GM12878 (cell line): Measurements from ENCODE around the gene SCARF1. TPM values are rescaled to one million over a fixed set of nuclear protein-coding genes. Genes with fewer than 3 reads are reported as not detected.

Experiments used
- ATAC-seq: fragments of 200-7000 bp; cut with Tn5 transposase; 3 replicates; pipeline ENCODE4 v1.9.1; 2020; ENCODE audit warnings: mild to moderate bottlenecking, moderate library complexity
- BruUV-seq: library from RNA; stranded (reverse); fragments of 400-500 nt; replicated peaks from 2 replicates; lab custom pipeline; 2021; lab: Mats Ljungman, UMichigan
- CTCF ChIA-PET: fragments of 300-600 bp; sonication (Branson Sonifier 250); formaldehyde crosslinking; extraction: SDS; loops from one replicate; lab custom pipeline; 2021; ENCODE audit warnings: inconsistent platforms; lab: Yijun Ruan, JAX
- POLR2A ChIA-PET: fragments of 350-600 bp; formaldehyde crosslinking; extraction: SDS; loops from one replicate; lab custom pipeline; 2021; ENCODE audit warnings: inconsistent platforms; lab: Charles Lee
- RAD21 ChIA-PET: fragments of 300-600 bp; sonication (Branson Sonifier 250); formaldehyde crosslinking; loops from one replicate; lab custom pipeline; 2023; ENCODE audit warnings: antibody characterized with exemption; ENCODE audit not compliant: unreplicated experiment; lab: Charles Lee
- SMC1A ChIA-PET: fragments of 300-600 bp; sonication (Branson Sonifier 250); formaldehyde crosslinking; loops from one replicate; lab custom pipeline; 2023; ENCODE audit not compliant: unreplicated experiment, uncharacterized antibody; lab: Charles Lee
- DNase-seq: peaks from one replicate; pipeline ENCODE4 v3.0.0-alpha.2; 2011; ENCODE audit warnings: low read depth, low spot score
- FAIRE-seq: peaks from 3 replicates; lab custom pipeline; 2011; peaks lifted over from hg19 to GRCh38; lab: Jason Lieb, UNC
- H2AFZ ChIP-seq: 2 replicates; pipeline ENCODE4 v1.6.0; 2011; ENCODE audit warnings: low read depth, low read length, control low read depth; ENCODE audit not compliant: control insufficient read depth
- H3K27ac ChIP-seq: 2 replicates; pipeline ENCODE4 v1.5.1; 2011; ENCODE audit warnings: control low read depth; ENCODE audit not compliant: control insufficient read depth, insufficient read depth
- H3K27me3 ChIP-seq, 2 experiments: replicated peaks in 1 of 2; 2 replicates each; pipeline versions ENCODE4 v1.6.0 to v1.6.1; 2011; ENCODE audit warnings: low read length in 1 of 2; ENCODE audit not compliant: control insufficient read depth in 2 of 2, insufficient read depth in 2 of 2
- H3K36me3 ChIP-seq, 2 experiments: 2 replicates each; pipeline ENCODE4 v1.5.1; 2011; ENCODE audit warnings: low read length in 1 of 2; ENCODE audit not compliant: control insufficient read depth in 2 of 2, insufficient read depth in 2 of 2
- H3K4me1 ChIP-seq: 2 replicates; pipeline ENCODE4 v1.6.1; 2011; ENCODE audit warnings: mild to moderate bottlenecking, low read length, moderate library complexity, mixed read lengths; ENCODE audit not compliant: control insufficient read depth, insufficient read depth
- H3K4me2 ChIP-seq: 2 replicates; pipeline ENCODE4 v1.6.0; 2011; ENCODE audit warnings: control low read depth; ENCODE audit not compliant: control insufficient read depth, insufficient read depth
- H3K4me3 ChIP-seq: fragments of 200-600 bp; sonication (generic); 2 replicates; pipeline ENCODE4 v1.5.1; 2016
- H3K79me2 ChIP-seq: 2 replicates; pipeline ENCODE4 v1.6.0; 2011; ENCODE audit warnings: low read length; ENCODE audit not compliant: control insufficient read depth, insufficient read depth
- H3K9ac ChIP-seq: 2 replicates; pipeline ENCODE4 v1.8.0; 2011; ENCODE audit warnings: low read length, control low read depth, mixed read lengths; ENCODE audit not compliant: control insufficient read depth, insufficient read depth
- H3K9me3 ChIP-seq: replicated peaks from 3 replicates; pipeline ENCODE4 v1.5.1; 2011; ENCODE audit warnings: mild to moderate bottlenecking, low read length; ENCODE audit not compliant: control insufficient read depth, insufficient read depth
- H4K20me1 ChIP-seq: 2 replicates; pipeline ENCODE4 v1.6.0; 2011; ENCODE audit not compliant: control insufficient read depth, insufficient read depth
- KLF5 ChIP-seq: fragments of 450-650 bp; IDR thresholded peaks from 2 replicates; pipeline ENCODE4 v1.6.1; 2014; ENCODE audit warnings: mild to moderate bottlenecking; ENCODE audit not compliant: partially characterized antibody
- MYC ChIP-seq: IDR thresholded peaks from 2 replicates; pipeline ENCODE4 v1.6.1; 2011; ENCODE audit warnings: mild to moderate bottlenecking, low read length, moderate library complexity, inconsistent platforms; ENCODE audit not compliant: insufficient read depth, insufficient replicate concordance, insufficient read length, severe bottlenecking
- NBN ChIP-seq: fragments of 450-650 bp; IDR thresholded peaks from 2 replicates; pipeline ENCODE4 v1.6.1; 2016
- RAD21 ChIP-seq: IDR thresholded peaks from 2 replicates; pipeline ENCODE4 v1.6.1; 2011; ENCODE audit warnings: mild to moderate bottlenecking, low read depth, low read length, moderate library complexity; ENCODE audit not compliant: insufficient read depth
- WGBS: methylation state at CpG from one replicate; pipeline ENCODE4 v1.1.6; 2016; ENCODE audit warnings: low lambda C conversion rate; ENCODE audit not compliant: insufficient replicate concordance, insufficient coverage; ENCODE audit errors: missing lambda C conversion rate; 5-methylcytosine and 5-hydroxymethylcytosine counted together
- in situ Hi-C: fragments of 300-500 bp; cut with MboI; formaldehyde crosslinking; loops from 9 replicates; pipeline ENCODE4 v1.14.3; 2018; ENCODE audit warnings: mixed read lengths
- intact Hi-C: fragments of 100-400 bp; cut with micrococcal nuclease; formaldehyde crosslinking; loops from one replicate; pipeline ENCODE4 v1.14.2; 2022; ENCODE audit not compliant: unreplicated experiment
- polyA plus RNA-seq, 11 experiments: library from polyadenylated mRNA; depleted of rRNA in 4 of 11; unstranded in 6 of 11; stranded (reverse) in 5 of 11; fragments of >200 nt; fragmentation: Nextera tagmentation in 4 of 11; fragmentation: Illumina TruSeq in 1 of 11; extraction: Ambion mirVana in 4 of 11; extraction: Trizol in 1 of 11; gene quantifications; 1 replicate in 1 of 11; 2 replicates in 10 of 11; pipeline versions ENCODE4 v1.2.1 to v1.2.3, GENCODE V29; 2011 to 2016; ENCODE audit warnings: inconsistent platforms in 2 of 11, missing spikeins in 2 of 11, low read depth in 1 of 11
- small RNA-seq: library from RNA; depleted of rRNA; stranded (forward); fragments of <200 nt; gene quantifications from one replicate; pipeline ENCODE3, GENCODE V24; 2014
- total RNA-seq, 4 experiments: library from RNA; depleted of rRNA in 3 of 4; stranded (reverse); fragments of >200 nt in 3 of 4; fragmentation: Illumina TruSeq in 1 of 4; extraction: Trizol in 1 of 4; gene quantifications; 2 replicates each; pipeline versions ENCODE4 v1.2.1 to v1.2.3, GENCODE V29; 2013 to 2021

The SCARF1 gene
- total and polyA plus RNA-seq, 10 of the 15 experiments (the other 5 are each of a cell fraction or from before 2014, with no cell fraction given) = 0.10 to 1.7 (median 0.43) TPM

- H3K79me2 ChIP-seq = no peaks in the 10 kb centered on the region
- no peak overlapping the region for H3K9ac ChIP-seq
- ChIA-PET CTCF (no interaction called here), SMC1A (no interaction called here), RAD21 (no interaction called here), POLR2A (interaction anchor here (1.9 kb wide), 1 partner anchor 44 kb away, joined by 5 read pairs; the partner anchor contains the start of gene SLC43A2)
- in situ Hi-C loops (no loop called here), intact Hi-C loops (no loop called here)
- ATAC-seq = no peak
- H3K27me3 ChIP-seq = no peaks in the 10 kb centered on the region
- H3K36me3 ChIP-seq = peaks cover 0 to 3% of the 10 kb centered on the region in 2 experiments; a peak in 3 of 4 replicates
- no peak overlapping the region for H2AFZ ChIP-seq
- no peak overlapping the region for H3K4me3 ChIP-seq
- no peak for FAIRE-seq
- no TSS peak for BruUV-seq
- H3K4me1 ChIP-seq = no peaks in the 10 kb centered on the region
- H3K4me2 ChIP-seq = no peak overlapping the region
- no peak for DNase-seq
- no peaks in the 10 kb centered on the region for H4K20me1 ChIP-seq
- no peak overlapping the region for H3K27ac ChIP-seq
- H3K9me3 ChIP-seq = no peaks in the 10 kb centered on the region
- WGBS = 92% methylated on average over 14 of the region's 14 CpGs
- TF ChIP-seq RAD21 (no peak), MYC (no peak), KLF5 (no peak), NBN (no peak)
Observed at GRCh38 chr17:1584167-1584566, 61.4 kb downstream of the SCARF1 start.

Small RNA genes lying within 50 kb of the gene (small RNA-seq; reads per million reads assigned to genes)
- not detected for gene RN7SL105P

Other genes with a start within 250 kb of the SCARF1 start
Only the 7 nearest of the 14 such genes appear.
- gene PITPNA, start 82.9 kb downstream of the SCARF1 start, total RNA-seq (2014; rRNA removed) = 24.6 and 24.8 TPM in 2 replicates
- gene PITPNA, start 82.9 kb downstream of the SCARF1 start, total RNA-seq (2014; rRNA removed; fragmentation: Illumina TruSeq; extraction: Trizol) = 19.7 and 21.0 TPM in 2 replicates
- 62.8 and 65.4 TPM in 2 replicates for gene PITPNA, start 82.9 kb downstream of the SCARF1 start, total RNA-seq (2021)
- gene PITPNA, start 82.9 kb downstream of the SCARF1 start, polyA plus RNA-seq (2011; rRNA removed) = 45.6 and 58.4 TPM in 2 replicates
- 67.3 and 88.1 TPM in 2 replicates for gene PITPNA, start 82.9 kb downstream of the SCARF1 start, polyA plus RNA-seq (2014; fragmentation: Illumina TruSeq; extraction: Trizol)
- gene PITPNA, start 82.9 kb downstream of the SCARF1 start, polyA plus RNA-seq (2014; fragmentation: Nextera tagmentation; extraction: Ambion mirVana) = 10 to 100 TPM; 11.0 to 14.6 TPM
- 50.4 and 51.8 TPM in 2 replicates for gene PITPNA, start 82.9 kb downstream of the SCARF1 start, polyA plus RNA-seq (2014; rRNA removed)
- gene PITPNA, start 82.9 kb downstream of the SCARF1 start, polyA plus RNA-seq (2016; fragmentation: Nextera tagmentation; extraction: Ambion mirVana) = 10 to 100 TPM in 1 of 2 experiments, 1 to 10 TPM in 1; 5.2 to 41.7 TPM
- 9.4 and 11.6 TPM in 2 replicates for gene SLC43A2, start 16.9 kb downstream of the SCARF1 start, total RNA-seq (2014; rRNA removed)
- gene SLC43A2, start 16.9 kb downstream of the SCARF1 start, total RNA-seq (2014; rRNA removed; fragmentation: Illumina TruSeq; extraction: Trizol) = 3.5 and 4.7 TPM in 2 replicates
- 14.0 and 14.1 TPM in 2 replicates for gene SLC43A2, start 16.9 kb downstream of the SCARF1 start, total RNA-seq (2021)
- 1.7 and 2.9 TPM in 2 replicates for gene SLC43A2, start 16.9 kb downstream of the SCARF1 start, polyA plus RNA-seq (2011; rRNA removed)
- 1.6 and 3.9 TPM in 2 replicates for gene SLC43A2, start 16.9 kb downstream of the SCARF1 start, polyA plus RNA-seq (2014; fragmentation: Illumina TruSeq; extraction: Trizol)
- gene SLC43A2, start 16.9 kb downstream of the SCARF1 start, polyA plus RNA-seq (2014; fragmentation: Nextera tagmentation; extraction: Ambion mirVana) = under 1 TPM; 0.03 to 0.13 TPM
- 12.3 and 12.6 TPM in 2 replicates for gene SLC43A2, start 16.9 kb downstream of the SCARF1 start, polyA plus RNA-seq (2014; rRNA removed)
- gene SLC43A2, start 16.9 kb downstream of the SCARF1 start, polyA plus RNA-seq (2016; fragmentation: Nextera tagmentation; extraction: Ambion mirVana) = 1 to 10 TPM; 6.7 to 7.4 TPM
- 5.3 and 6.0 TPM in 2 replicates for gene RILP, start 4.1 kb upstream of the SCARF1 start, total RNA-seq (2014; rRNA removed)
- gene RILP, start 4.1 kb upstream of the SCARF1 start, total RNA-seq (2014; rRNA removed; fragmentation: Illumina TruSeq; extraction: Trizol) = 2.4 and 3.3 TPM in 2 replicates
- 3.5 and 4.2 TPM in 2 replicates for gene RILP, start 4.1 kb upstream of the SCARF1 start, total RNA-seq (2021)
- gene RILP, start 4.1 kb upstream of the SCARF1 start, polyA plus RNA-seq (2011; rRNA removed) = 1.2 and 2.0 TPM in 2 replicates
- gene RILP, start 4.1 kb upstream of the SCARF1 start, polyA plus RNA-seq (2014; fragmentation: Illumina TruSeq; extraction: Trizol) = 0.79 and 2.6 TPM in 2 replicates
- under 1 TPM in 1 of 2 experiments, not detected in 1; 0.60 TPM for gene RILP, start 4.1 kb upstream of the SCARF1 start, polyA plus RNA-seq (2014; fragmentation: Nextera tagmentation; extraction: Ambion mirVana)
- 6.1 and 8.1 TPM in 2 replicates for gene RILP, start 4.1 kb upstream of the SCARF1 start, polyA plus RNA-seq (2014; rRNA removed)
- gene RILP, start 4.1 kb upstream of the SCARF1 start, polyA plus RNA-seq (2016; fragmentation: Nextera tagmentation; extraction: Ambion mirVana) = 1 to 10 TPM; 2.2 to 3.5 TPM
- 119 and 157 TPM in 2 replicates for gene PRPF8, start 39.1 kb upstream of the SCARF1 start, total RNA-seq (2014; rRNA removed)
- 75.0 and 77.2 TPM in 2 replicates for gene PRPF8, start 39.1 kb upstream of the SCARF1 start, total RNA-seq (2014; rRNA removed; fragmentation: Illumina TruSeq; extraction: Trizol)
- gene PRPF8, start 39.1 kb upstream of the SCARF1 start, total RNA-seq (2021) = 313 and 337 TPM in 2 replicates
- 45.4 and 156 TPM in 2 replicates for gene PRPF8, start 39.1 kb upstream of the SCARF1 start, polyA plus RNA-seq (2011; rRNA removed)
- 193 and 227 TPM in 2 replicates for gene PRPF8, start 39.1 kb upstream of the SCARF1 start, polyA plus RNA-seq (2014; fragmentation: Illumina TruSeq; extraction: Trizol)
- 100 to 1,000 TPM; 133 to 167 TPM for gene PRPF8, start 39.1 kb upstream of the SCARF1 start, polyA plus RNA-seq (2014; fragmentation: Nextera tagmentation; extraction: Ambion mirVana)
- 123 and 163 TPM in 2 replicates for gene PRPF8, start 39.1 kb upstream of the SCARF1 start, polyA plus RNA-seq (2014; rRNA removed)
- 100 to 1,000 TPM; 224 to 238 TPM for gene PRPF8, start 39.1 kb upstream of the SCARF1 start, polyA plus RNA-seq (2016; fragmentation: Nextera tagmentation; extraction: Ambion mirVana)
- gene TLCD2, start 64.6 kb upstream of the SCARF1 start, total RNA-seq (2014; rRNA removed) = 0.05 and 0.06 TPM in 2 replicates
- gene TLCD2, start 64.6 kb upstream of the SCARF1 start, total RNA-seq (2014; rRNA removed; fragmentation: Illumina TruSeq; extraction: Trizol) = 0.04 and 0.05 TPM in 2 replicates
- gene TLCD2, start 64.6 kb upstream of the SCARF1 start, total RNA-seq (2021) = 0.08 and 0.15 TPM in 2 replicates
- gene TLCD2, start 64.6 kb upstream of the SCARF1 start, polyA plus RNA-seq (2011; rRNA removed) = 0.01 and 0.03 TPM in 2 replicates
- 0.06 TPM in 1 of 2 replicates, not detected in the other for gene TLCD2, start 64.6 kb upstream of the SCARF1 start, polyA plus RNA-seq (2014; fragmentation: Illumina TruSeq; extraction: Trizol)
- under 1 TPM; 0.02 TPM for gene TLCD2, start 64.6 kb upstream of the SCARF1 start, polyA plus RNA-seq (2014; fragmentation: Nextera tagmentation; extraction: Ambion mirVana)
- 0.11 and 0.13 TPM in 2 replicates for gene TLCD2, start 64.6 kb upstream of the SCARF1 start, polyA plus RNA-seq (2014; rRNA removed)
- not detected for gene TLCD2, start 64.6 kb upstream of the SCARF1 start, polyA plus RNA-seq (2016; fragmentation: Nextera tagmentation; extraction: Ambion mirVana)
- 15.1 and 16.0 TPM in 2 replicates for gene WDR81, start 79.0 kb upstream of the SCARF1 start, total RNA-seq (2014; rRNA removed)
- gene WDR81, start 79.0 kb upstream of the SCARF1 start, total RNA-seq (2014; rRNA removed; fragmentation: Illumina TruSeq; extraction: Trizol) = 3.8 and 5.0 TPM in 2 replicates
- gene WDR81, start 79.0 kb upstream of the SCARF1 start, total RNA-seq (2021) = 19.0 and 22.4 TPM in 2 replicates
- 1.4 and 2.8 TPM in 2 replicates for gene WDR81, start 79.0 kb upstream of the SCARF1 start, polyA plus RNA-seq (2011; rRNA removed)
- 0.54 and 4.0 TPM in 2 replicates for gene WDR81, start 79.0 kb upstream of the SCARF1 start, polyA plus RNA-seq (2014; fragmentation: Illumina TruSeq; extraction: Trizol)
- under 1 TPM in 1 of 2 experiments, not detected in 1; 0.13 TPM for gene WDR81, start 79.0 kb upstream of the SCARF1 start, polyA plus RNA-seq (2014; fragmentation: Nextera tagmentation; extraction: Ambion mirVana)
- 15.1 and 17.5 TPM in 2 replicates for gene WDR81, start 79.0 kb upstream of the SCARF1 start, polyA plus RNA-seq (2014; rRNA removed)
- gene WDR81, start 79.0 kb upstream of the SCARF1 start, polyA plus RNA-seq (2016; fragmentation: Nextera tagmentation; extraction: Ambion mirVana) = 1 to 10 TPM; 7.3 to 8.5 TPM
- gene SERPINF2, start 97.1 kb upstream of the SCARF1 start, total RNA-seq (2014; rRNA removed) = 0.11 TPM in 1 of 2 replicates, not detected in the other
- gene SERPINF2, start 97.1 kb upstream of the SCARF1 start, total RNA-seq (2014; rRNA removed; fragmentation: Illumina TruSeq; extraction: Trizol) = 0.04 TPM in 1 of 2 replicates, not detected in the other
- gene SERPINF2, start 97.1 kb upstream of the SCARF1 start, total RNA-seq (2021) = 0.21 and 0.40 TPM in 2 replicates
- 0.14 TPM in 1 of 2 replicates, not detected in the other for gene SERPINF2, start 97.1 kb upstream of the SCARF1 start, polyA plus RNA-seq (2011; rRNA removed)
- gene SERPINF2, start 97.1 kb upstream of the SCARF1 start, polyA plus RNA-seq (2014; fragmentation: Illumina TruSeq; extraction: Trizol) = not detected in 2 replicates
- not detected for gene SERPINF2, start 97.1 kb upstream of the SCARF1 start, polyA plus RNA-seq (2014; fragmentation: Nextera tagmentation; extraction: Ambion mirVana)
- 0.03 TPM in 1 of 2 replicates, not detected in the other for gene SERPINF2, start 97.1 kb upstream of the SCARF1 start, polyA plus RNA-seq (2014; rRNA removed)
- not detected for gene SERPINF2, start 97.1 kb upstream of the SCARF1 start, polyA plus RNA-seq (2016; fragmentation: Nextera tagmentation; extraction: Ambion mirVana)